NOMO-1 treated with DMSO at 0.1 percent for 48 hours (cell line): ENCODE results near the gene PTPRA.
"Not testable (repeated sequence)": the region's sequence is repeated elsewhere in the genome, so short reads cannot be mapped to it uniquely, and the experiment has no call there.

Experiments used
- DNase-seq: peaks from one replicate; lab custom pipeline; 2025; ENCODE audit not compliant: unreplicated experiment; lab: John Stamatoyannopoulos, UW

Gene PTPRA

GRCh38 chr20:2888224-2888955 is 15.1 kb downstream of the PTPRA start:
- no peak for DNase-seq

DNA sequence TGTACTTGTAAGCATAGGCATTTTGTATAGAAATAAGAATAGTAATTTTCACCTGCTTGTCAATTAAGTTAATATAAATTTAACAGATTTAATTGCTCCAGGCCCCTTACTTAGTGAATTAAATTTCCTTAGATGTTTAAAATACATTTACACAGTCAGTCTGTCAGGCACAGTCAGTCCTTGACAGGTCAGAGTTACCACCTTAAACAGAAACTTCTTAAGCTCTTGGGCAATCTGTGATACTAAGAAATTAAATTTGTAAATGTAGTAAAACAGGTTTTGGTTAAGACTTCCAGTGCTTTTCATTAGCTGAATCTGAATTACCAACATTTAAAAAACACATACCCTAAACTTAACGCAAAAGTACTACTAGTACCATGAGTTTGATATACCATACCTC is 15.9 kb downstream of the PTPRA start:
- no peak for DNase-seq

DNA sequence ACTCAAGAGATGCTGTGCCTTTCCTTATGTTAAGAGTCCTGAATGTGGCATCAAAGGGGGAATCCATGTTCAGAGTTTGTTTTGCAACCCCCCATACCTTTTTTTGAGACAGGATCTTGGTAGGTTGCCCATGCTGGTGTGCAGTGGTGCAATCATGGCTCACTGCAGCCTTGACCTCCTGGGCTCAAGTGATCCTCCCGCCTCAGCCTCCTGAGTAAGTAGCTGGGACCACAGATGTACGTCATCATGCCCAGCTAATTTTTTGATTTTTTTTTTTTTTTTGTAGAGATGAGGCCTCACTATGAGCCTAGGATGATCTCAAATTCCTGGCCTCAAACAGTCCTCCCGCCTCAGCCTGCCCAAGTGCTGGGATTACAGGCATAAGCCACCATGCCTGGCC is 16.5 kb downstream of the PTPRA start:
- no peak for DNase-seq

DNA sequence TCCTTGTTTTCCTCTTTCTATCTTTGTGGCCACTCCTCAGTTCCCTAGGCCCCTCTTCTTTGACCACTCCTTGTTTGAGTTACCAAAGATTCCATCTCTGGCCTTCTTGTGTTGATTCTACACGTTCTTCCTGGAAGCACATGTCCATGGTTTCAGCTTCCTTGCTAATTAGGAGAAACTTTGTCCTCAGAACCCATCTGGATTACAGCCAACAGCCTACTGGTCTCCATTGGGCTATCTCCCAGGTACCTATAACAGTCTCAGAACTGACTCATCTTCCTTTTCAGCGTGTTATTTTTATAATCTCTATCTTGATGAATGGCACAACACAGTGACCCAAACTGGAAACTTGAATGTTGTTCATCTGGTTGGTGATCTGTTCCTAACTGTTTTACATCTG is 17.5 kb downstream of the PTPRA start:
- DNase-seq: no peak

GRCh38 chr20:2891343-2891742 is 18.1 kb downstream of the PTPRA start:
- no peak for DNase-seq

DNA sequence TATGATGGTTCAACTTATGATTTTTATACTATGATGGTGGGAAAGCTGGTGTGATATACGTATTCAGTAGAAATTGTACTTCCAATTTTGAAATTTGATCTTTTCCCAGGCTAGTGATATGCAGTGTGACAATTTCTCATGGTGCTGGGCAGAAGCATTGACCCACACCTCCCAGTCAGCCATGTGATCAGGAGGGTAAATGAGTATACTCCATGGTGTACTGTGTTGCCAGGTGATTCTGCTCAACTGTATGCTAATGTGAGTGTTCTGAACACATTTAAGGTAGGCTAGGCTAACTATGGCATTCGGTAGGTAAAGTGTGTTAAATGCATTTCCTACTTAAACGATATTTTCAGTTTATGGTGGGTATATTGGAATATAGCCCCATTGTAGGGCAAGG is 19.1 kb downstream of the PTPRA start:
- DNase-seq: no peak

DNA sequence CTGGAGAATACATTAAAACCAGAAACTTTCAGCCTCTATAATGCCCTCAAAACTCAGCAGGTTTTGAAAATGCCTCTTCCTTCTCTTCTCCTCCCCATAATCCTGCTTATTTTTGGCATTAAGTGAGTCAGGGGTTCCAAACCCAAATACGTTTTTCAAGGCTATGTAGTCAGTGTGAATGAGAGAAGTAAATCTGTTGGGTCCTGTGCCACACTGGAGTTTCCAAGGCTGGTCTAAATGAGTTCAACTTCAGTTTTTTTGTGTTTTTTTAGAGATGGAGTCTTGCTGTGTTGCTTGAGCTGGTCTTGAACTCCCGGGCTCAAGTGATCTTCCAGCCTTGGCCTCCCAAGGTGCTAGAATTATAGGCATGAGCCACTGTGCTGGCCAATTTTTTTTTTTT is 20.9 kb downstream of the PTPRA start:
- no peak for DNase-seq

- not testable (repeated sequence) for DNase-seq
Measured at GRCh38 chr20:2895154-2895553, 21.9 kb downstream of the PTPRA start.

DNA sequence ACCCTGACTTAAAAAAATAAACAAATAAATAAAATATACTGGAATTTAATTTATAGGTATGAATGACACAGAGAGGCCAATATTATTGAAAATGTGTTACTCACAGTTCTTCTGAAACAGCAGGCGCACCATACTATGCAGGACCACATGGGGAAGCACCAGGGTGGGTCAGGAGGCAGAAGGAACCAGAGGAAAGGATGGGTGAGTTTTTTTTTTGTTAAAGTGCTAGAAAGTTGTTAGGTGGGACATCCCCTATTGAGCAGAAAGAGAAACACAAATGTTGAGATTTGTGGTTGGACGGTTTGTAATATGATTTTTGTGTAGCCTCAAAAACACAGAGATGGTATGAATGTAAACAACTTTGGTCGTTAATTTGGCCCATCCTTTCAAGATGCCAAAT is 26.0 kb downstream of the PTPRA start:
- DNase-seq: no peak

GRCh38 chr20:2900845-2901592 is 27.7 kb downstream of the PTPRA start:
- DNase-seq: peak; percentile 86

- no peak for DNase-seq
Measured at GRCh38 chr20:2902291-2902690, 29.0 kb downstream of the PTPRA start.

GRCh38 chr20:2902818-2903217 is 29.5 kb downstream of the PTPRA start:
- DNase-seq: no peak

DNA sequence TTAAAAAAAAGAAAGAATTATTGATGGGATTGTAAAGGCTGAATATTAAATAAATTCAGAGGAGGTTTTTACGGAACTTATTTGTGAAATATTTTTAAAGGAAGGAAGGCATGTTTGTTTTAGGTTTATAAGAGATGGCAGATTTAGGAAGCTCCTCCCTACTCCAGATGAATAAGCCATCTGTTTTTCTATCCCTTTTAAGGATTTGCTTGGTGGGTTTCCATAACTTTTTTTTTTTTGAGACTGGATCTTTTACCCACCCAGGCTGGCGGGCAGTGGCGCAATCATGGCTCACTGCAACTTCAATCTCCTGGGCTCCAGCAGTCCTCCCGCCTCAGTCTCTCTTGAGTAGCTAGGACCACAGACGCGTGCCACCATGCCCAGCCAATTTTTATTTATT is 30.4 kb downstream of the PTPRA start:
- no peak for DNase-seq

- DNase-seq: no peak
Measured at GRCh38 chr20:2907519-2907918, 34.2 kb downstream of the PTPRA start.

DNA sequence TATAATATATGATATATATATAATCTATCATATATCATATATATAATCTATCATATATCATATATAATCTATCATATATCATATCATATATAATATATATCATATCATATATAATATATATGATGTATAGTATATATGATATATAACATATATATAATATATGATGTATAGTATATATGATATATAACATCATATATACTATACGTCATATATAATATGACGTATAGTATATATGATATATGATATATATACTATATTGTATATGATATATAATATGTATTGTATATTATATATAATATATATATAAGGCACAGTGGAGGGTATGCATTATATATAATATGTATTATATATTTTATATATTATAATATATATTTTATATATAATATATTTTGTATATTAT is 36.7 kb downstream of the PTPRA start:
- DNase-seq: no peak

GRCh38 chr20:2911200-2911599 is 37.9 kb downstream of the PTPRA start:
- no peak for DNase-seq

- no peak for DNase-seq
Measured at GRCh38 chr20:2914160-2914559, 40.9 kb downstream of the PTPRA start.

GRCh38 chr20:2917266-2917665 is 44.0 kb downstream of the PTPRA start:
- no peak for DNase-seq

- DNase-seq: no peak
Measured at GRCh38 chr20:2918096-2919049, 45.1 kb downstream of the PTPRA start.

DNA sequence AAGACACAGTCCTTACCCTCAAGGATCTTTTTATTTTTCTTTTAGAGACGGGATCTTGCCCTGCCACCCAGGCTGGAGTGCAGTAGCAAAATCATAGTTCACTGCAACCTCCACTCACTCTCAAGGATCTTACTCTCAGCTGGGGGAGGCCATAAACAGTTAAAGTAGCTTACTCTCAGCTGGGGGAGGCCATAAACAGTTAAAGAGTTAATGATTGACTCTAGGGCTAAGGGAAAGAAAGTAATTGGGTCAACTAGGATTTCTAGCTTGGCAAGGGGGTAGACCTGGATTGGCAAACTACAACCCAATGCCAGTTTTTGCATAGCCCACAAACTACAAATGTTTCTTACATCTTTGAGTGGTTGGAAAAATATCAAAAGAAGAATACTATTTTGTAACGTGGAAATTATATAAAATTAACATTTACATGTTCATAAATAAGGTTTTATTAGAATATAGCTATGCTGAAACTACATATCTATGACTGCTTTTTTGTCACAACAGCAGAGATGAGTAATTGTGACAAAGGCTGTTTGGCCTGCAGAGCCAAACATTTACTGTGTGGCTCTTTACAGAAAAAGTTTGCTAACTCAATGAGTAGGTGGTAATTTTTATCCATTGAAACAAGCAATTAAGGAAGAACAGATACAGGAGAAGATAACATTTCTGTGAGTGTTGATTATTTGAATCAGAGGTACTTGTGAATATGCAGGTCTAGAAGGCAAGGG is 46.4 kb downstream of the PTPRA start:
- DNase-seq: no peak

GRCh38 chr20:2920473-2920872 is 47.2 kb downstream of the PTPRA start:
- DNase-seq: no peak
